ENCODE results near the gene TMEM178B.

TMEM178B gene

GRCh38 chr7:141511316-141511675 lies 437.4 kb downstream of the TMEM178B start:
- TF ChIP-seq CTCF (IDR thresholded peaks at IDR 0.05; ENCODE audit: control extremely low read depth, extremely low read depth, low read depth, missing control alignments), result no peak
- ChIA-PET CTCF (interaction anchor here (1.4 kb wide), 1 partner anchor 19 kb away, joined by 4 read pairs; no protein-coding TSS in a partner anchor), POLR2A (no interaction called here)
- DNase-seq (ENCODE audit: extremely low spot score), result no peak

- DNase-seq (ENCODE audit: extremely low spot score), result no peak
- CTCF ChIA-PET, result interaction anchor here (1.2 to 1.4 kb wide), 2 partner anchors 19 to 994 kb away, joined by 3 to 4 read pairs; no protein-coding TSS in a partner anchor
- TF ChIP-seq CTCF (IDR thresholded peaks at IDR 0.05; ENCODE audit: control extremely low read depth, extremely low read depth, low read depth, missing control alignments), result no peak
- POLR2A ChIA-PET, result no interaction called here
These were observed 438.0 kb downstream of the TMEM178B start for GRCh38 chr7:141511676-141512396.

GRCh38 chr7:141512597-141512996 lies 438.7 kb downstream of the TMEM178B start:
- DNase-seq (ENCODE audit: extremely low spot score), result no peak
- TF ChIP-seq CTCF (IDR thresholded peaks at IDR 0.05; ENCODE audit: control extremely low read depth, extremely low read depth, low read depth, missing control alignments), result no peak
- POLR2A ChIA-PET, result no interaction called here
- CTCF ChIA-PET, result interaction anchor here (1.2 to 5.1 kb wide), 3 partner anchors 11 to 994 kb away, joined by 3 to 29 read pairs (median 3); no protein-coding TSS in a partner anchor

- ChIA-PET CTCF (interaction anchor here (1.3 to 5.1 kb wide), 2 partner anchors 10 to 20 kb away, joined by 3 to 29 read pairs; no protein-coding TSS in a partner anchor), POLR2A (no interaction called here)
- no peak for TF ChIP-seq CTCF (IDR thresholded peaks at IDR 0.05; ENCODE audit: control extremely low read depth, extremely low read depth, low read depth, missing control alignments)
- DNase-seq (ENCODE audit: extremely low spot score), result no peak
These were observed 439.9 kb downstream of the TMEM178B start for GRCh38 chr7:141513720-141514119.

- DNase-seq (ENCODE audit: extremely low spot score), result no peak
- POLR2A ChIA-PET, result no interaction called here
These were observed 442.1 kb downstream of the TMEM178B start for GRCh38 chr7:141515941-141516340.

GRCh38 chr7:141519623-141520022 lies 445.8 kb downstream of the TMEM178B start:
- no peak for DNase-seq (ENCODE audit: extremely low spot score)
- TF ChIP-seq CTCF (IDR thresholded peaks at IDR 0.05; ENCODE audit: control extremely low read depth, extremely low read depth, low read depth, missing control alignments), result no peak
- POLR2A ChIA-PET, result no interaction called here
- CTCF ChIA-PET, result interaction anchor here (1.5 to 6.9 kb wide), 3 partner anchors 13 to 22 kb away, joined by 4 to 57 read pairs (median 5); no protein-coding TSS in a partner anchor

More at GRCh38 chr7:141515941-141516340, 442.1 kb downstream of the TMEM178B start:
- no peak for TF ChIP-seq CTCF (IDR thresholded peaks at IDR 0.05; ENCODE audit: control extremely low read depth, extremely low read depth, low read depth, missing control alignments)
- CTCF ChIA-PET, result interaction anchor here (0.8 to 5.1 kb wide), 2 partner anchors 9 to 18 kb away, joined by 3 to 29 read pairs; no protein-coding TSS in a partner anchor
